Adrenal gland (tissue), 12 donors: ENCODE results near the gene WNT4. TPM values are rescaled to one million over a fixed set of nuclear protein-coding genes. Genes with fewer than 3 reads are reported as not detected.

ENCODE experiments used
- DNase-seq, 7 donors: peaks; one replicate each; pipeline ENCODE4 v3.0.0-alpha.2; 2019 to 2020
- H3K27ac ChIP-seq, 5 donors: fragments of 200-600 bp; sonication (generic) in 4 of 5; 1 replicate in 3 of 5; 2 replicates in 2 of 5; pipeline versions ENCODE4 v1.5.1 to v1.8.0; 2016 to 2020; ENCODE audit warnings: mild to moderate bottlenecking in 1 of 5
- H3K27me3 ChIP-seq: fragments of 200-600 bp; 2 replicates; pipeline ENCODE4 v1.8.0; 2021
- H3K36me3 ChIP-seq, 2 donors: fragments of 200-600 bp; replicated peaks in 1 of 2; 1 replicate in 1 of 2; 2 replicates in 1 of 2; pipeline versions ENCODE4 v1.5.1 to v1.8.0; 2018 to 2022
- H3K4me1 ChIP-seq, 2 donors: fragments of 200-600 bp; replicated peaks in 1 of 2; 1 replicate in 1 of 2; 2 replicates in 1 of 2; pipeline versions ENCODE4 v1.5.1 to v1.8.0; 2018 to 2021
- H3K4me3 ChIP-seq, 4 donors: fragments of 200-600 bp; sonication (generic) in 3 of 4; one replicate each; pipeline ENCODE4 v1.5.1; 2016 to 2018
- H3K9me3 ChIP-seq, 3 donors: fragments of 200-600 bp; sonication (generic) in 1 of 3; replicated peaks in 1 of 3; 1 replicate in 2 of 3; 2 replicates in 1 of 3; pipeline versions ENCODE4 v1.5.1 to v1.8.0; 2016 to 2021
- POLR2A ChIP-seq, 2 donors: fragments of 450-650 bp; IDR thresholded peaks; one replicate each; pipeline ENCODE4 v1.6.1; 2017; ENCODE audit warnings: antibody characterized with exemption in 2 of 2, mild to moderate bottlenecking in 2 of 2, moderate library complexity in 1 of 2
- WGBS, 4 donors: extraction: QIAGEN DNeasy Blood & Tissue Kit in 2 of 4; methylation state at CpG; one replicate each; pipeline versions ENCODE4 v1.1.5 to v1.1.7; 2013 to 2017; 5-methylcytosine and 5-hydroxymethylcytosine counted together
- intact Hi-C, 2 donors: fragments of 100-400 bp; cut with DNase I; formaldehyde crosslinking; loops; one replicate each; pipeline versions ENCODE4 v1.14.1 to v1.15.0; 2022 to 2023
- polyA plus RNA-seq, 3 donors: library from polyadenylated mRNA; stranded (reverse); fragments of 200-250 nt in 2 of 3; fragments of 350-450 nt in 1 of 3; fragmentation: Illumina TruSeq in 1 of 3; extraction: RNeasy Lipid Tissue Mini Kit (QIAGEN cat#74804) in 1 of 3; gene quantifications; one replicate each; pipeline ENCODE4 v1.2.3, GENCODE V29; 2013 to 2014
- total RNA-seq, 9 donors: library from RNA; depleted of rRNA in 4 of 9; stranded (reverse); fragments of >200 nt in 4 of 9; fragments of 120-200 nt in 1 of 9; fragmentation: NEBNext Ultra II Directional in 1 of 9; extraction: Animal tissue kit (Norgen Biotek cat#: 25700) in 1 of 9; gene quantifications; one replicate each; pipeline versions ENCODE4 v1.1.0 to v1.2.4, GENCODE V29; 2013 to 2023
- TF ChIP-seq, protein P1 (sequence below), 6 experiments: fragments of 450-650 bp in 4 of 6; fragments of 200-600 bp in 2 of 6; sonication (generic) in 1 of 6; IDR thresholded peaks; 1 replicate in 5 of 6; 2 replicates in 1 of 6; pipeline versions ENCODE4 v1.5.1 to v1.8.0; 2016 to 2021; ENCODE audit warnings: antibody characterized with exemption in 6 of 6, mild to moderate bottlenecking in 2 of 6, moderate library complexity in 1 of 6
- donor health status: healthy with polysubstance abuse.
- donor health status: Bipolar disorder and iron deficiency.
- donor health status: DM: yes; HTN: yes; CAD: no.
- donor health status: DM: no; HTN: no; CAD: no.
- donor health status: DM: no; HTN: no; CAD: no.
- donor health status: DM: yes; HTN: yes; CAD: no.

The WNT4 gene
- total and polyA plus RNA-seq, 12 donors: 2.3 to 39.6 (median 5.9) TPM

GRCh38 chr1:22177354-22178003, 34.6 kb upstream of the WNT4 start:
- H3K27ac ChIP-seq: no peak overlapping the region
- intact Hi-C loops: no loop called here
- no peaks in the 10 kb centered on the region for H3K36me3 ChIP-seq
- TF ChIP-seq, protein P1, sequence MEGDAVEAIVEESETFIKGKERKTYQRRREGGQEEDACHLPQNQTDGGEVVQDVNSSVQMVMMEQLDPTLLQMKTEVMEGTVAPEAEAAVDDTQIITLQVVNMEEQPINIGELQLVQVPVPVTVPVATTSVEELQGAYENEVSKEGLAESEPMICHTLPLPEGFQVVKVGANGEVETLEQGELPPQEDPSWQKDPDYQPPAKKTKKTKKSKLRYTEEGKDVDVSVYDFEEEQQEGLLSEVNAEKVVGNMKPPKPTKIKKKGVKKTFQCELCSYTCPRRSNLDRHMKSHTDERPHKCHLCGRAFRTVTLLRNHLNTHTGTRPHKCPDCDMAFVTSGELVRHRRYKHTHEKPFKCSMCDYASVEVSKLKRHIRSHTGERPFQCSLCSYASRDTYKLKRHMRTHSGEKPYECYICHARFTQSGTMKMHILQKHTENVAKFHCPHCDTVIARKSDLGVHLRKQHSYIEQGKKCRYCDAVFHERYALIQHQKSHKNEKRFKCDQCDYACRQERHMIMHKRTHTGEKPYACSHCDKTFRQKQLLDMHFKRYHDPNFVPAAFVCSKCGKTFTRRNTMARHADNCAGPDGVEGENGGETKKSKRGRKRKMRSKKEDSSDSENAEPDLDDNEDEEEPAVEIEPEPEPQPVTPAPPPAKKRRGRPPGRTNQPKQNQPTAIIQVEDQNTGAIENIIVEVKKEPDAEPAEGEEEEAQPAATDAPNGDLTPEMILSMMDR (IDR thresholded peaks at IDR 0.05): no peak
- TF ChIP-seq POLR2A (IDR thresholded peaks at IDR 0.05): no peak
- H3K27me3 ChIP-seq: no peaks in the 10 kb centered on the region
- H3K4me1 ChIP-seq: no peaks in the 10 kb centered on the region
- DNase-seq: no peak
- H3K9me3 ChIP-seq: no peaks in the 10 kb centered on the region
- H3K4me3 ChIP-seq: no peak overlapping the region
- 83 to 91% (median 86%) methylated on average over 9 of the region's 9 CpGs for WGBS, 4 donors

DNA sequence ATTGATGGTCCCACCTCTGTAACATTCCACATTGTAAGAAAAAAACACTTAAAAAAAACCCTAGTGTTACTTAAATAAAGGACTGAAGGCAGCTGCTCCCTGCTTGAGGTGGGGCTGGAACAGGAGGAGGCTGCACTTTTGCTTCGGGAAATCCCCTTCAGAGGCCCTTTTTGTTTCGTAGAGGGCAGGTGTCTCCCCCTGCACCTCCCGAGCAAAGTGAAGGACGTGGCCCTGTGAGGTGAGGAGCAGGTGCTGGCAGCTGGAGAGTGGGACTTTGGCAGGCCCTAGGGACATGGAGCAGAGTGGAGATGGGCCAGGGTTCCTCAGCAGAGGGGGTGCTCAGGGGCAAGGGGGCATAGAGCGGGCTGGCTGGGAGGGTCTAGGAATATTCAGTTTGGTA, 33.4 kb upstream of the WNT4 start:
- 33 to 67% (median 60%) methylated on average over 4 to 5 of the region's 5 CpGs for WGBS, 4 donors
- intact Hi-C loops: no loop called here
- Histone ChIP-seq H3K4me1 (no peaks in the 10 kb centered on the region), H3K27me3 (no peaks in the 10 kb centered on the region), H3K27ac (no peak overlapping the region), H3K36me3 (no peaks in the 10 kb centered on the region), H3K4me3 (no peak overlapping the region), H3K9me3 (no peaks in the 10 kb centered on the region)
- TF ChIP-seq, protein P1 (IDR thresholded peaks at IDR 0.05): no peak
- TF ChIP-seq POLR2A (IDR thresholded peaks at IDR 0.05): no peak
- DNase-seq: no peak

- 86 to 91% (median 88%) methylated on average over 8 to 9 of the region's 9 CpGs for WGBS, 4 donors
- DNase-seq: no peak
- intact Hi-C loops: no loop called here
Observed at GRCh38 chr1:22174446-22175220, 31.7 kb upstream of the WNT4 start.

More at GRCh38 chr1:22174446-22175220, 31.7 kb upstream of the WNT4 start:
- Histone ChIP-seq H3K36me3 (no peaks in the 10 kb centered on the region), H3K27me3 (no peaks in the 10 kb centered on the region), H3K27ac (no peak overlapping the region), H3K4me3 (no peak overlapping the region), H3K4me1 (no peaks in the 10 kb centered on the region), H3K9me3 (no peaks in the 10 kb centered on the region)
- no peak for TF ChIP-seq POLR2A (IDR thresholded peaks at IDR 0.05)
- TF ChIP-seq, protein P1 (IDR thresholded peaks at IDR 0.05): no peak
